ENCODE measurements around the gene UFSP2.

- no peak for TF ChIP-seq CTCF (IDR thresholded peaks at IDR 0.05)
- no peak for TF ChIP-seq ZFX (IDR thresholded peaks at IDR 0.05; ENCODE audit: borderline replicate concordance)
These were observed 37.8 kb upstream of the UFSP2 start for GRCh38 chr4:185463541-185463940.

Data from 22Rv1 (cell line).